SK-N-SH (cell line): Measurements from ENCODE around the gene GRIK1.

Experiments used
- ELF1 ChIP-seq: IDR thresholded peaks from 2 replicates; pipeline ENCODE4 v1.4.0; 2012
- EP300 ChIP-seq, 2 experiments: IDR thresholded peaks; 2 replicates each; pipeline versions ENCODE4 v1.4.0 to v1.6.1; 2012; ENCODE audit warnings: borderline replicate concordance in 1 of 2, low read depth in 1 of 2, low read length in 1 of 2
- EZH2phosphoT487 ChIP-seq: fragments of 200-600 bp; sonication (generic); IDR thresholded peaks from 2 replicates; pipeline ENCODE4 v1.6.1; 2017; ENCODE audit warnings: low read depth, mixed run types, mild to moderate bottlenecking, antibody characterized with exemption, moderate library complexity, borderline replicate concordance
- FOSL2 ChIP-seq: IDR thresholded peaks from 2 replicates; pipeline ENCODE4 v1.4.0; 2012; ENCODE audit warnings: low read depth, mild to moderate bottlenecking, moderate library complexity, borderline replicate concordance
- FOXM1 ChIP-seq: IDR thresholded peaks from 2 replicates; pipeline ENCODE4 v1.4.0; 2012; ENCODE audit warnings: low read depth, mild to moderate bottlenecking
- MEF2A ChIP-seq: IDR thresholded peaks from 2 replicates; pipeline ENCODE4 v1.4.0; 2012; ENCODE audit warnings: low read depth, borderline replicate concordance
- MXI1 ChIP-seq: IDR thresholded peaks from 2 replicates; pipeline ENCODE4 v1.6.1; 2012; ENCODE audit warnings: mild to moderate bottlenecking, low read depth, low read length, improper control_type of control experiment
- POLR2AphosphoS5 ChIP-seq: IDR thresholded peaks from 2 replicates; pipeline ENCODE4 v1.6.1; 2012; ENCODE audit warnings: low read depth, low read length
- YY1 ChIP-seq: IDR thresholded peaks from 2 replicates; pipeline ENCODE4 v1.4.0; 2012; ENCODE audit warnings: low read depth, mild to moderate bottlenecking
- TF ChIP-seq, protein P1 (sequence below): fragments of 200-600 bp; sonication (generic); IDR thresholded peaks from 2 replicates; pipeline ENCODE4 v1.6.1; 2017; ENCODE audit warnings: antibody characterized with exemption, mild to moderate bottlenecking, moderate library complexity
- TF ChIP-seq, protein P2 (sequence below): IDR thresholded peaks from 2 replicates; pipeline ENCODE4 v1.4.0; 2012; ENCODE audit warnings: low read depth
- TF ChIP-seq, protein P3 (sequence below): IDR thresholded peaks from 2 replicates; pipeline ENCODE4 v1.4.0; 2012; ENCODE audit warnings: low read depth, borderline replicate concordance

DNA sequence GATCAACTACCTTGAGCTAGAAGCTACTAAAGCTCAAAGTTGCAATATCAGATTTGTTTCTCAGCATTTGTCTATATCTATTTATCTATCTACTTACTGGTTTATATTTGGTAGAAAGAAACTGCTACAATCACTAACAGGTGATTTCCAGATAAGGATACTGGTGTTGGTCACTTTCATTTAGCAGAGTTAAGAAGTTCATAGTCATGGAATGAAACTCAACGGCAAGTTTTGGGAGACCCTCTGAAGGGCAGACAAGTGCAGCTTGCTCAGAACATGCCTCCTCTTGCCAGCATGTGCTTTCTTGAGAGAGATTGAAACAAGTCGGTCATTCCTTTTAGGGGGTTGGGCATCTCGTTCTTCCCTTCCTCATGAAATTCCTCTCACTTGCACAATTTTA, 296.5 kb downstream of the GRIK1 start:
- TF ChIP-seq, protein P1, sequence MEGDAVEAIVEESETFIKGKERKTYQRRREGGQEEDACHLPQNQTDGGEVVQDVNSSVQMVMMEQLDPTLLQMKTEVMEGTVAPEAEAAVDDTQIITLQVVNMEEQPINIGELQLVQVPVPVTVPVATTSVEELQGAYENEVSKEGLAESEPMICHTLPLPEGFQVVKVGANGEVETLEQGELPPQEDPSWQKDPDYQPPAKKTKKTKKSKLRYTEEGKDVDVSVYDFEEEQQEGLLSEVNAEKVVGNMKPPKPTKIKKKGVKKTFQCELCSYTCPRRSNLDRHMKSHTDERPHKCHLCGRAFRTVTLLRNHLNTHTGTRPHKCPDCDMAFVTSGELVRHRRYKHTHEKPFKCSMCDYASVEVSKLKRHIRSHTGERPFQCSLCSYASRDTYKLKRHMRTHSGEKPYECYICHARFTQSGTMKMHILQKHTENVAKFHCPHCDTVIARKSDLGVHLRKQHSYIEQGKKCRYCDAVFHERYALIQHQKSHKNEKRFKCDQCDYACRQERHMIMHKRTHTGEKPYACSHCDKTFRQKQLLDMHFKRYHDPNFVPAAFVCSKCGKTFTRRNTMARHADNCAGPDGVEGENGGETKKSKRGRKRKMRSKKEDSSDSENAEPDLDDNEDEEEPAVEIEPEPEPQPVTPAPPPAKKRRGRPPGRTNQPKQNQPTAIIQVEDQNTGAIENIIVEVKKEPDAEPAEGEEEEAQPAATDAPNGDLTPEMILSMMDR, result no peak
- no peak for TF ChIP-seq EP300 (IDR thresholded peaks at IDR 0.05; ENCODE audit: borderline replicate concordance in 1 of 2, low read depth in 1 of 2, low read length in 1 of 2)
- TF ChIP-seq, protein P2, sequence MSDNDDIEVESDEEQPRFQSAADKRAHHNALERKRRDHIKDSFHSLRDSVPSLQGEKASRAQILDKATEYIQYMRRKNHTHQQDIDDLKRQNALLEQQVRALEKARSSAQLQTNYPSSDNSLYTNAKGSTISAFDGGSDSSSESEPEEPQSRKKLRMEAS, result no peak
- TF ChIP-seq YY1, result no peak
- TF ChIP-seq MEF2A, result no peak
- TF ChIP-seq POLR2AphosphoS5, result no peak
- TF ChIP-seq, protein P3, sequence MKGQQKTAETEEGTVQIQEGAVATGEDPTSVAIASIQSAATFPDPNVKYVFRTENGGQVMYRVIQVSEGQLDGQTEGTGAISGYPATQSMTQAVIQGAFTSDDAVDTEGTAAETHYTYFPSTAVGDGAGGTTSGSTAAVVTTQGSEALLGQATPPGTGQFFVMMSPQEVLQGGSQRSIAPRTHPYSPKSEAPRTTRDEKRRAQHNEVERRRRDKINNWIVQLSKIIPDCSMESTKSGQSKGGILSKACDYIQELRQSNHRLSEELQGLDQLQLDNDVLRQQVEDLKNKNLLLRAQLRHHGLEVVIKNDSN, result no peak
- no peak for TF ChIP-seq FOSL2
- TF ChIP-seq MXI1, result no peak
- no peak for TF ChIP-seq ELF1
- TF ChIP-seq EZH2phosphoT487, result no peak
- TF ChIP-seq FOXM1, result no peak
